Measurements from ENCODE around the gene ZNF107. TPM values are rescaled to one million over a fixed set of nuclear protein-coding genes. Genes with fewer than 3 reads are reported as not detected.
"Not testable (repeated sequence)": the region's sequence is repeated elsewhere in the genome, so short reads cannot be mapped to it uniquely, and the experiment has no call there.

ZNF107 gene
- total and polyA plus RNA-seq, 2 donors (not counting 1 experiment from before 2014, with no cell fraction given): 22.0 to 70.7 TPM

DNA sequence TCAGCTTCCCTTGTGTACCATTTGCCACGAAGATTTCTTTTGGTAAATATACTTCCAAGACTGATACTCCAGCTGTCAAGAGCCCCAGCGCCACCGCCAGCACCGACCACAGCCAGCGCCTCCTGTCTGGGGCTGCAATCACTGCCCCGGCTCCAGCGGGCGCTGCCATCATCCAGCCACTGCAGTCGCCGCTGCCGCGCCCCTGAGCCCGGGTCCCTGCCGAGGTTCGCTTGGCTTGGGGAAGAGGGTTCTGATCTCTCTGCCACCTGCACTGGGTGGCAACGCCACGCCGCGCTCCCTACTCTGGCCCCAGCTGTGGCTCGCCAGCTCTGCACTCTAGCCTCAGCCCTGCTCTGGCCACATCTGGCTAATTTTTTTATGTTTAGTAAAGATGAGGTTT is 70.6 kb downstream of the ZNF107 start:
- no peak overlapping the region for H3K4me3 ChIP-seq (ENCODE audit: control extremely low read depth in 1 of 5, extremely low read depth in 1 of 5, insufficient read depth in 1 of 5, low read depth in 2 of 5, low read length in 4 of 5)
- intact Hi-C loops (cut with micrococcal nuclease): no loop called here
- H2AFZ ChIP-seq (ENCODE audit: insufficient read depth, low read depth, low read length, poor library complexity, severe bottlenecking): no peak overlapping the region
- POLR2A ChIA-PET: no interaction called here
- no peak overlapping the region for H3K4me2 ChIP-seq (replicated peaks; ENCODE audit: low read depth, low read length, poor library complexity, severe bottlenecking)
- CTCF ChIA-PET: no interaction called here
- no peak for TF ChIP-seq EZH2 (IDR thresholded peaks at IDR 0.05; ENCODE audit: borderline replicate concordance, insufficient read depth, low read depth, low read length, poor library complexity, severe bottlenecking)
- TF ChIP-seq, protein P1, sequence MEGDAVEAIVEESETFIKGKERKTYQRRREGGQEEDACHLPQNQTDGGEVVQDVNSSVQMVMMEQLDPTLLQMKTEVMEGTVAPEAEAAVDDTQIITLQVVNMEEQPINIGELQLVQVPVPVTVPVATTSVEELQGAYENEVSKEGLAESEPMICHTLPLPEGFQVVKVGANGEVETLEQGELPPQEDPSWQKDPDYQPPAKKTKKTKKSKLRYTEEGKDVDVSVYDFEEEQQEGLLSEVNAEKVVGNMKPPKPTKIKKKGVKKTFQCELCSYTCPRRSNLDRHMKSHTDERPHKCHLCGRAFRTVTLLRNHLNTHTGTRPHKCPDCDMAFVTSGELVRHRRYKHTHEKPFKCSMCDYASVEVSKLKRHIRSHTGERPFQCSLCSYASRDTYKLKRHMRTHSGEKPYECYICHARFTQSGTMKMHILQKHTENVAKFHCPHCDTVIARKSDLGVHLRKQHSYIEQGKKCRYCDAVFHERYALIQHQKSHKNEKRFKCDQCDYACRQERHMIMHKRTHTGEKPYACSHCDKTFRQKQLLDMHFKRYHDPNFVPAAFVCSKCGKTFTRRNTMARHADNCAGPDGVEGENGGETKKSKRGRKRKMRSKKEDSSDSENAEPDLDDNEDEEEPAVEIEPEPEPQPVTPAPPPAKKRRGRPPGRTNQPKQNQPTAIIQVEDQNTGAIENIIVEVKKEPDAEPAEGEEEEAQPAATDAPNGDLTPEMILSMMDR (IDR thresholded peaks at IDR 0.05): no peak
- no peak overlapping the region for H3K27ac ChIP-seq (ENCODE audit: low read length in 2 of 2)
- Mint-ChIP-seq H3K9me3 (ENCODE audit: insufficient read depth) (peaks cover 5% of the 10 kb centered on the region), H3K4me3 (no peak overlapping the region), H3K27me3 (no peaks in the 10 kb centered on the region), H3K27ac (no peak overlapping the region), H3K4me1 (no peaks in the 10 kb centered on the region)
- no peaks in the 10 kb centered on the region for H3K36me3 ChIP-seq (replicated peaks in 1 of 2; ENCODE audit: control extremely low read depth in 1 of 2, control insufficient read depth in 1 of 2, extremely low read depth in 1 of 2, insufficient read depth in 2 of 2, low read length in 1 of 2)
- no peaks in the 10 kb centered on the region for H3K79me2 ChIP-seq (ENCODE audit: control insufficient read depth, insufficient read depth, low read length)
- no peak overlapping the region for H3K9ac ChIP-seq (ENCODE audit: low read length)
- WGBS (ENCODE audit: insufficient coverage): 96% methylated on average over 20 of the region's 20 CpGs
- H3K9me3 ChIP-seq (ENCODE audit: control extremely low read depth in 1 of 3, control insufficient read depth in 2 of 3, insufficient read depth in 1 of 3, low read length in 2 of 3): peaks cover 0 to 36% (median 0%) of the 10 kb centered on the region in 3 donors
- H4K20me1 ChIP-seq (ENCODE audit: control insufficient read depth, insufficient read depth, low read length, poor library complexity, severe bottlenecking): no peaks in the 10 kb centered on the region
- ATAC-seq (ENCODE audit: low read depth) (no peak), DNase-seq (no peak)
- no peaks in the 10 kb centered on the region for H3K4me1 ChIP-seq (ENCODE audit: control insufficient read depth in 2 of 2, insufficient read depth in 2 of 2, low read length in 2 of 2)
- no peaks in the 10 kb centered on the region for H3K27me3 ChIP-seq (replicated peaks in 1 of 4; ENCODE audit: control extremely low read depth in 1 of 4, control insufficient read depth in 3 of 4, insufficient read depth in 4 of 4, low read length in 3 of 4)

DNA sequence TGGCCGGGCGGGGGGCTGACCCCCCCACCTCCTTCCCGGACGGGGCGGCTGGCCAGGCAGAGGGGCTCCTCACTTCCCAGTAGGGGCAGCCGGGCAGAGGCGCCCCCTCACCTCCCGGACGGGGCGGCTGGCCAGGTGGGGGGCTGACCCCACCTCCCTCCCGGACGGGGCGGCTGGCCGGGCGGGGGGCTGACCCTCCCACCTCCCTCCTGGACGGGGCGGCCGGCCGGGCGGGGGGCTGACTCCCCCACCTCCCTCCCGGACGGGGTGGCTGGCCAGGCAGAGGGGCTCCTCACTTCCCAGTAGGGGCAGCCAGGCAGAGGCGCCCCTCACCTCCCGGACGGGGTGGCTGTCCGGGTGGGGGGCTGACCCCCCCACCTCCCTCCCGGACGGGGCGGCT is 72.5 kb downstream of the ZNF107 start:
- POLR2A ChIA-PET; intact Hi-C loops (cut with micrococcal nuclease); CTCF ChIA-PET; H3K4me3 Mint-ChIP-seq; H3K9me3 Mint-ChIP-seq (ENCODE audit: insufficient read depth); ATAC-seq (ENCODE audit: low read depth); H3K4me2 ChIP-seq (replicated peaks; ENCODE audit: low read depth, low read length, poor library complexity, severe bottlenecking); H3K27ac Mint-ChIP-seq; DNase-seq; H2AFZ ChIP-seq (ENCODE audit: insufficient read depth, low read depth, low read length, poor library complexity, severe bottlenecking); H3K27me3 Mint-ChIP-seq; H3K79me2 ChIP-seq (ENCODE audit: control insufficient read depth, insufficient read depth, low read length); H3K4me3 ChIP-seq (ENCODE audit: control extremely low read depth in 1 of 5, extremely low read depth in 1 of 5, insufficient read depth in 1 of 5, low read depth in 2 of 5, low read length in 4 of 5); H3K4me1 Mint-ChIP-seq; H4K20me1 ChIP-seq (ENCODE audit: control insufficient read depth, insufficient read depth, low read length, poor library complexity, severe bottlenecking); H3K27me3 ChIP-seq (replicated peaks in 1 of 4; ENCODE audit: control extremely low read depth in 1 of 4, control insufficient read depth in 3 of 4, insufficient read depth in 4 of 4, low read length in 3 of 4); H3K27ac ChIP-seq (ENCODE audit: low read length in 2 of 2); H3K9ac ChIP-seq (ENCODE audit: low read length); H3K4me1 ChIP-seq (ENCODE audit: control insufficient read depth in 2 of 2, insufficient read depth in 2 of 2, low read length in 2 of 2); H3K36me3 ChIP-seq (replicated peaks in 1 of 2; ENCODE audit: control extremely low read depth in 1 of 2, control insufficient read depth in 1 of 2, extremely low read depth in 1 of 2, insufficient read depth in 2 of 2, low read length in 1 of 2): not testable (repeated sequence)
- H3K9me3 ChIP-seq (ENCODE audit: control extremely low read depth in 1 of 3, control insufficient read depth in 2 of 3, insufficient read depth in 1 of 3, low read length in 2 of 3): peaks cover 0 to 25% (median 0%) of the 10 kb centered on the region in 3 donors
- no CpG with 5 or more reads among the region's 29 CpGs for WGBS (ENCODE audit: insufficient coverage)

DNA sequence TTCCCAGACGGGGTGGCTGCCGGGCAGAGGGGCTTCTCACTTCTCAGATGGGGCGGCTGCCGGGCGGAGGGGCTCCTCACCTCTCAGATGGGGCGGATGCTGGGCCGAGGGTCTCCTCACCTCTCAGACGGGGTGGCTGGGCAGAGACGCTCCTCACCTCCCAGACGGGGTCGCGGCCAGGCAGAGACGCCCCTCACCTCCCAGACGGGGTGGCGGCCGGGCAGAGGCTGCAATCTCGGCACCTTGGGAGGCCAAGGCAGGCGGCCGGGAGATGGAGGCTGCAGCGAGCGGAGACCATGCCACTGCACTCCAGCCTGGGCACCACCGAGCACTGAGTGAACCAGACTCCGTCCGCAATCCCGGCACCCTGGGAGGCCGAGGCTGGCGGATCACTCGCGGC is 73.0 kb downstream of the ZNF107 start:
- H3K4me1 ChIP-seq (ENCODE audit: control insufficient read depth in 2 of 2, insufficient read depth in 2 of 2, low read length in 2 of 2); H4K20me1 ChIP-seq (ENCODE audit: control insufficient read depth, insufficient read depth, low read length, poor library complexity, severe bottlenecking); H3K9me3 Mint-ChIP-seq (ENCODE audit: insufficient read depth); H3K9ac ChIP-seq (ENCODE audit: low read length); H2AFZ ChIP-seq (ENCODE audit: insufficient read depth, low read depth, low read length, poor library complexity, severe bottlenecking); CTCF ChIA-PET; H3K4me2 ChIP-seq (replicated peaks; ENCODE audit: low read depth, low read length, poor library complexity, severe bottlenecking); intact Hi-C loops (cut with micrococcal nuclease); H3K4me3 ChIP-seq (ENCODE audit: control extremely low read depth in 1 of 5, extremely low read depth in 1 of 5, insufficient read depth in 1 of 5, low read depth in 2 of 5, low read length in 4 of 5); DNase-seq; H3K36me3 ChIP-seq (replicated peaks in 1 of 2; ENCODE audit: control extremely low read depth in 1 of 2, control insufficient read depth in 1 of 2, extremely low read depth in 1 of 2, insufficient read depth in 2 of 2, low read length in 1 of 2); H3K4me3 Mint-ChIP-seq; H3K4me1 Mint-ChIP-seq; ATAC-seq (ENCODE audit: low read depth); H3K79me2 ChIP-seq (ENCODE audit: control insufficient read depth, insufficient read depth, low read length); H3K27ac ChIP-seq (ENCODE audit: low read length in 2 of 2); H3K27me3 Mint-ChIP-seq; POLR2A ChIA-PET; H3K27me3 ChIP-seq (replicated peaks in 1 of 4; ENCODE audit: control extremely low read depth in 1 of 4, control insufficient read depth in 3 of 4, insufficient read depth in 4 of 4, low read length in 3 of 4); H3K27ac Mint-ChIP-seq: not testable (repeated sequence)
- WGBS (ENCODE audit: insufficient coverage): 91% methylated on average over 25 of the region's 29 CpGs
- peaks cover 0 to 22% (median 0%) of the 10 kb centered on the region in 3 donors for H3K9me3 ChIP-seq (ENCODE audit: control extremely low read depth in 1 of 3, control insufficient read depth in 2 of 3, insufficient read depth in 1 of 3, low read length in 2 of 3)

All from B cell (primary cell).